Mesenchymal stem cell (in vitro differentiated cells and primary cell): ENCODE results near the gene DENND1C.

Source experiments
- DNase-seq: peaks from one replicate; pipeline ENCODE4 v3.0.0-alpha.2; 2013
- H2AFZ ChIP-seq: one replicate; pipeline ENCODE4 v1.6.1; 2013; ENCODE audit warnings: low read depth, mild to moderate bottlenecking, control low read depth, inconsistent platforms, low read length, moderate library complexity
- H2AK5ac ChIP-seq: 2 replicates; pipeline ENCODE4 v1.6.1; 2013; ENCODE audit warnings: low read length, moderate library complexity, mild to moderate bottlenecking, inconsistent platforms; ENCODE audit not compliant: severe bottlenecking
- H2BK120ac ChIP-seq: one replicate; pipeline ENCODE4 v1.6.1; 2013; ENCODE audit warnings: low read depth, mild to moderate bottlenecking, inconsistent platforms, low read length, moderate library complexity
- H2BK12ac ChIP-seq, 2 experiments: one replicate each; pipeline ENCODE4 v1.6.1; 2013; ENCODE audit warnings: inconsistent platforms in 2 of 2, low read length in 2 of 2, mild to moderate bottlenecking in 2 of 2, moderate library complexity in 2 of 2, control low read depth in 1 of 2
- H2BK15ac ChIP-seq: one replicate; pipeline ENCODE4 v1.6.1; 2013; ENCODE audit warnings: mild to moderate bottlenecking, low read depth, inconsistent platforms; ENCODE audit not compliant: poor library complexity, severe bottlenecking
- H2BK5ac ChIP-seq: 2 replicates; pipeline ENCODE4 v1.6.1; 2013; ENCODE audit warnings: low read depth, mild to moderate bottlenecking, low read length, control low read depth, inconsistent platforms; ENCODE audit not compliant: poor library complexity, severe bottlenecking
- H3K14ac ChIP-seq, 2 experiments: one replicate each; pipeline ENCODE4 v1.6.1; 2013; ENCODE audit warnings: inconsistent platforms in 2 of 2, low read length in 2 of 2, control low read depth in 1 of 2, mild to moderate bottlenecking in 1 of 2, moderate library complexity in 1 of 2
- H3K18ac ChIP-seq, 2 experiments: one replicate each; pipeline ENCODE4 v1.6.1; 2013; ENCODE audit warnings: inconsistent platforms in 2 of 2, low read length in 2 of 2, control low read depth in 1 of 2, low read depth in 1 of 2, mild to moderate bottlenecking in 1 of 2
- H3K23ac ChIP-seq, 2 experiments: one replicate each; pipeline ENCODE4 v1.6.1; 2013; ENCODE audit warnings: inconsistent platforms in 2 of 2, low read length in 2 of 2, mild to moderate bottlenecking in 2 of 2, moderate library complexity in 2 of 2, control low read depth in 1 of 2
- H3K27ac ChIP-seq: 2 replicates; pipeline ENCODE4 v1.5.1; 2013; ENCODE audit warnings: mild to moderate bottlenecking, moderate library complexity, low read length, control low read depth, inconsistent platforms; ENCODE audit not compliant: poor library complexity, severe bottlenecking
- H3K27me3 ChIP-seq, 2 experiments: 2 replicates each; pipeline versions ENCODE4 v1.6.1 to v1.7.0; 2013; ENCODE audit warnings: low read length in 2 of 2, mild to moderate bottlenecking in 2 of 2, moderate library complexity in 2 of 2, control low read depth in 1 of 2, inconsistent platforms in 1 of 2; ENCODE audit not compliant: control insufficient read depth in 1 of 2, insufficient read depth in 1 of 2
- H3K36me3 ChIP-seq, 2 experiments: 2 replicates each; pipeline versions ENCODE4 v1.6.1 to v1.7.0; 2013; ENCODE audit warnings: low read length in 2 of 2, control low read depth in 1 of 2, inconsistent platforms in 1 of 2, low read depth in 1 of 2, mild to moderate bottlenecking in 1 of 2; ENCODE audit not compliant: insufficient read depth in 2 of 2, control insufficient read depth in 1 of 2
- H3K4ac ChIP-seq, 2 experiments: one replicate each; pipeline ENCODE4 v1.6.1; 2013; ENCODE audit warnings: inconsistent platforms in 2 of 2, low read length in 2 of 2, mild to moderate bottlenecking in 2 of 2, moderate library complexity in 2 of 2, control low read depth in 1 of 2, low read depth in 1 of 2
- H3K4me1 ChIP-seq: 2 replicates; pipeline ENCODE4 v1.6.1; 2013; ENCODE audit warnings: low read depth, low read length, control low read depth; ENCODE audit not compliant: control insufficient read depth, insufficient read depth
- H3K4me2 ChIP-seq: 2 replicates; pipeline ENCODE4 v1.6.1; 2013; ENCODE audit warnings: low read length, mild to moderate bottlenecking, inconsistent platforms; ENCODE audit not compliant: poor library complexity, severe bottlenecking
- H3K4me3 ChIP-seq, 2 experiments: 2 replicates each; pipeline versions ENCODE4 v1.5.1 to v1.7.0; 2013; ENCODE audit warnings: low read length in 2 of 2, mild to moderate bottlenecking in 2 of 2, control low read depth in 1 of 2, low read depth in 1 of 2; ENCODE audit not compliant: insufficient read depth in 1 of 2
- H3K79me1 ChIP-seq: replicated peaks from 2 replicates; pipeline ENCODE4 v1.6.1; 2013; ENCODE audit warnings: mild to moderate bottlenecking, control low read depth, low read length, inconsistent platforms; ENCODE audit not compliant: poor library complexity, severe bottlenecking
- H3K9ac ChIP-seq: 2 replicates; pipeline ENCODE4 v1.7.0; 2013; ENCODE audit warnings: mild to moderate bottlenecking, low read length, moderate library complexity
- H3K9me3 ChIP-seq: 2 replicates; pipeline ENCODE4 v1.7.0; 2013; ENCODE audit warnings: mild to moderate bottlenecking, low read length; ENCODE audit not compliant: control insufficient read depth
- H4K8ac ChIP-seq: one replicate; pipeline ENCODE4 v1.6.1; 2013; ENCODE audit warnings: inconsistent platforms, mild to moderate bottlenecking, low read length, moderate library complexity
- H4K91ac ChIP-seq: one replicate; pipeline ENCODE4 v1.6.1; 2013; ENCODE audit warnings: mild to moderate bottlenecking, low read length, inconsistent platforms
- WGBS: methylation state at CpG from one replicate; pipeline ENCODE4 v1.1.7; 2013; ENCODE audit warnings: mixed read lengths; 5-methylcytosine and 5-hydroxymethylcytosine counted together

Gene DENND1C

GRCh38 chr19:6483235-6483634 is 1.6 kb upstream of the DENND1C start:
- no peaks in the 10 kb centered on the region for H3K36me3 ChIP-seq
- no peak overlapping the region for H3K23ac ChIP-seq
- H2BK5ac ChIP-seq = no peak overlapping the region
- H4K8ac ChIP-seq = no peak overlapping the region
- no peak overlapping the region for H3K9ac ChIP-seq
- no peak overlapping the region for H3K4me3 ChIP-seq
- no peak overlapping the region for H3K4ac ChIP-seq
- WGBS = 64% methylated on average over 3 of the region's 3 CpGs
- H3K9me3 ChIP-seq = no peaks in the 10 kb centered on the region
- no peak overlapping the region for H2AK5ac ChIP-seq
- H3K4me2 ChIP-seq = no peak overlapping the region
- no peak for DNase-seq
- H2BK15ac ChIP-seq = no peak overlapping the region
- no peak overlapping the region for H3K18ac ChIP-seq
- H4K91ac ChIP-seq = no peak overlapping the region
- H2BK120ac ChIP-seq = no peak overlapping the region
- peaks cover 0 to 38% of the 10 kb centered on the region in 2 experiments for H3K27me3 ChIP-seq
- H2BK12ac ChIP-seq = no peak overlapping the region
- no peak overlapping the region for H3K27ac ChIP-seq
- H3K14ac ChIP-seq = no peak overlapping the region
- H2AFZ ChIP-seq = no peak overlapping the region
- H3K4me1 ChIP-seq = peaks cover 11% of the 10 kb centered on the region
- H3K79me1 ChIP-seq = no peaks in the 10 kb centered on the region

- H3K27ac ChIP-seq = no peak overlapping the region
- H3K27me3 ChIP-seq = peaks cover 0 to 38% of the 10 kb centered on the region in 2 experiments
These were observed 728 bp upstream of the DENND1C start for GRCh38 chr19:6482343-6482686.

GRCh38 chr19:6480848-6481415 is 655 bp downstream of the DENND1C start:
- Histone ChIP-seq H3K23ac (no peak overlapping the region), H3K4ac (no peak overlapping the region), H3K9me3 (no peaks in the 10 kb centered on the region), H3K4me1 (peaks cover 25% of the 10 kb centered on the region), H3K4me3 (no peak overlapping the region), H3K18ac (no peak overlapping the region), H2BK120ac (no peak overlapping the region), H3K27me3 (peaks cover 5 to 51% of the 10 kb centered on the region in 2 experiments), H3K79me1 (no peaks in the 10 kb centered on the region), H2BK5ac (no peak overlapping the region), H3K9ac (no peak overlapping the region), H3K4me2 (no peak overlapping the region), H4K8ac (no peak overlapping the region), H2AK5ac (no peak overlapping the region), H3K27ac (no peak overlapping the region), H2AFZ (no peak overlapping the region), H2BK15ac (no peak overlapping the region), H3K36me3 (no peaks in the 10 kb centered on the region), H3K14ac (no peak overlapping the region), H2BK12ac (no peak overlapping the region), H4K91ac (no peak overlapping the region)
- 77% methylated on average over 8 of the region's 10 CpGs for WGBS
- DNase-seq = no peak

More at GRCh38 chr19:6482343-6482686, 728 bp upstream of the DENND1C start:
- peaks cover 11% of the 10 kb centered on the region for H3K4me1 ChIP-seq
- H2BK12ac ChIP-seq = no peak overlapping the region
- no peaks in the 10 kb centered on the region for H3K9me3 ChIP-seq
- H3K9ac ChIP-seq = no peak overlapping the region
- H2AK5ac ChIP-seq = no peak overlapping the region
- no peaks in the 10 kb centered on the region for H3K36me3 ChIP-seq
- no peak overlapping the region for H4K8ac ChIP-seq
- H2BK15ac ChIP-seq = no peak overlapping the region
- H3K14ac ChIP-seq = no peak overlapping the region
- H3K79me1 ChIP-seq = no peaks in the 10 kb centered on the region
- H2AFZ ChIP-seq = no peak overlapping the region
- no peak overlapping the region for H2BK5ac ChIP-seq
- no peak overlapping the region for H4K91ac ChIP-seq
- no peak overlapping the region for H3K4me2 ChIP-seq
- H3K23ac ChIP-seq = no peak overlapping the region
- no peak for DNase-seq
- H2BK120ac ChIP-seq = no peak overlapping the region
- 95% methylated on average over 8 of the region's 8 CpGs for WGBS
- H3K4ac ChIP-seq = no peak overlapping the region
- H3K18ac ChIP-seq = no peak overlapping the region
- H3K4me3 ChIP-seq = no peak overlapping the region

- H2AFZ ChIP-seq = no peak overlapping the region
- H2BK12ac ChIP-seq = no peak overlapping the region
- no peak overlapping the region for H3K18ac ChIP-seq
- H3K79me1 ChIP-seq = no peaks in the 10 kb centered on the region
- H2BK5ac ChIP-seq = no peak overlapping the region
- no peak overlapping the region for H3K4me3 ChIP-seq
- H4K91ac ChIP-seq = no peak overlapping the region
- no peaks in the 10 kb centered on the region for H3K9me3 ChIP-seq
- peaks cover 32% of the 10 kb centered on the region for H3K4me1 ChIP-seq
- H2BK120ac ChIP-seq = no peak overlapping the region
- H3K14ac ChIP-seq = no peak overlapping the region
- no peaks in the 10 kb centered on the region for H3K36me3 ChIP-seq
- H2BK15ac ChIP-seq = no peak overlapping the region
- no peak overlapping the region for H3K23ac ChIP-seq
- no peak overlapping the region for H4K8ac ChIP-seq
- H3K27ac ChIP-seq = no peak overlapping the region
- H3K27me3 ChIP-seq = peaks cover 15 to 61% of the 10 kb centered on the region in 2 experiments
- H3K4me2 ChIP-seq = no peak overlapping the region
- H2AK5ac ChIP-seq = no peak overlapping the region
- no peak for DNase-seq
- 79% methylated on average over 4 of the region's 7 CpGs for WGBS
- H3K9ac ChIP-seq = no peak overlapping the region
- no peak overlapping the region for H3K4ac ChIP-seq
These were observed 1.7 kb downstream of the DENND1C start for GRCh38 chr19:6479836-6480398.
